Activated T-cell treated with anti-CD3 and anti-CD28 coated beads, Interleukin-2, amount 50 U/mL, for 72 hours (primary cell): ENCODE results near the gene NFATC2. TPM values are rescaled to one million over a fixed set of nuclear protein-coding genes. Genes with fewer than 3 reads are reported as not detected.

Experiments
- ATAC-seq, 2 donors: fragments of 150-1000 bp; cut with Tn5 transposase; replicated peaks in 1 of 2; 2 replicates each; pipeline ENCODE4 v1.10.0; 2021; ENCODE audit warnings: moderate library complexity in 2 of 2, mild to moderate bottlenecking in 1 of 2
- DNase-seq, 2 donors: peaks; one replicate each; pipeline ENCODE4 v3.0.0; 2021 to 2022; ENCODE audit warnings: mixed read lengths in 1 of 2
- H3K27ac Mint-ChIP-seq: one replicate; pipeline ENCODE4 v1.8.0; 2022; ENCODE audit warnings: mild to moderate bottlenecking, moderate library complexity, mixed read lengths
- H3K27me3 Mint-ChIP-seq: one replicate; pipeline ENCODE4 v1.8.0; 2022; ENCODE audit warnings: low read depth, mixed read lengths
- H3K36me3 Mint-ChIP-seq, 2 donors: one replicate each; pipeline ENCODE4 v1.8.0; 2022; ENCODE audit warnings: mixed read lengths in 2 of 2, mild to moderate bottlenecking in 1 of 2; ENCODE audit not compliant: insufficient read depth in 2 of 2
- H3K4me1 Mint-ChIP-seq: one replicate; pipeline ENCODE4 v1.8.0; 2022; ENCODE audit warnings: low read depth, mixed read lengths
- H3K4me3 Mint-ChIP-seq, 2 donors: one replicate each; pipeline ENCODE4 v1.8.0; 2022; ENCODE audit warnings: mild to moderate bottlenecking in 2 of 2, mixed read lengths in 2 of 2, moderate library complexity in 2 of 2
- H3K9me3 Mint-ChIP-seq, 2 donors: one replicate each; pipeline ENCODE4 v1.8.0; 2022; ENCODE audit warnings: mixed read lengths in 2 of 2
- total RNA-seq, 2 donors: library from RNA; stranded (reverse); gene quantifications; one replicate each; pipeline ENCODE4 v1.2.3, GENCODE V29; 2022

Gene NFATC2
- total RNA-seq, 2 donors from 2014 or later, result 29.4 to 39.9 TPM

DNA sequence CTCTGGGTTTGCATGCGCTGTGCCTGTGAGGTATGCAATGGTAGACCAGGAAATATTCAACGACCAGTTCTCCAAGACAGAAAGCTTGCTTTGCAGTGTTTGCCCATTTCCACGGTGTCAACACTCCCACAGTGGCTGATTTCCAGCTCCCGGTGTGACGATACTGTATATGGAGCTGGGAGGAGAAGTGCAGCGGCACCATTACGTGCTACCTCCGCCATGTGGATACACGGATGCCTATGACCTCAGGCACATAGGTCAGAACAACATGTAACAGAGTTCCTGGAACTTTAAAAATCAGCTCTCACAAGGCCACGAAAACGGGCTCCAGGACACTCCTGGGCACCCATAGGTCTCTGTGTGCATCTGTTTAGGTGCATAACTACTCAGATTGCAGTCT lies 51.1 kb downstream of the NFATC2 start:
- no peak for ATAC-seq
- DNase-seq, result no peak
- no peaks in the 10 kb centered on the region for H3K9me3 Mint-ChIP-seq
- H3K27me3 Mint-ChIP-seq, result no peaks in the 10 kb centered on the region
- peaks cover 12 to 32% of the 10 kb centered on the region in 2 donors for H3K36me3 Mint-ChIP-seq
- peaks cover 98% of the 10 kb centered on the region for H3K4me1 Mint-ChIP-seq
- H3K4me3 Mint-ChIP-seq, result no peak overlapping the region
- no peak overlapping the region for H3K27ac Mint-ChIP-seq

DNA sequence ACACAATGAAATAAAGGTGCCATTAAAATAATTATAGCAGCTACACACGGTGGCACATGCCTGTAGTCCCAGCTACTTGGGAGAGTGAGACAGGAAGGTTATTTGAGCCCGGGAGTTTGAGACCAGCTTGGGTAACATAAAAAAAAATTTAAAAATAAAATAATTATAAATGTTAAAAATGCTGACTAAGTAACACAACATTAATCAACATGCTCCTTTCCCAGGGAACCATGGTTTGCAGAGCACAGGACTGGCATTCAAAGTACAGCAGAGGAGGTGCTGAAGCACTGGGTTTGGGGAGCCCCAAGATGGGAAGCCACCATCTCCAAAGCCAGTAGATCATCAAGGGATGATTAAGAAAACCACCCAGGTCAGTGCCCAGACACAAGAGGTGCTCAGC lies 51.9 kb downstream of the NFATC2 start:
- Mint-ChIP-seq H3K4me1 (peaks cover 98% of the 10 kb centered on the region), H3K9me3 (no peaks in the 10 kb centered on the region), H3K36me3 (peaks cover 14 to 33% of the 10 kb centered on the region in 2 donors), H3K27me3 (no peaks in the 10 kb centered on the region), H3K27ac (peak overlapping the region; percentile 32), H3K4me3 (no peak overlapping the region)
- DNase-seq (no peak), ATAC-seq (no peak)

DNA sequence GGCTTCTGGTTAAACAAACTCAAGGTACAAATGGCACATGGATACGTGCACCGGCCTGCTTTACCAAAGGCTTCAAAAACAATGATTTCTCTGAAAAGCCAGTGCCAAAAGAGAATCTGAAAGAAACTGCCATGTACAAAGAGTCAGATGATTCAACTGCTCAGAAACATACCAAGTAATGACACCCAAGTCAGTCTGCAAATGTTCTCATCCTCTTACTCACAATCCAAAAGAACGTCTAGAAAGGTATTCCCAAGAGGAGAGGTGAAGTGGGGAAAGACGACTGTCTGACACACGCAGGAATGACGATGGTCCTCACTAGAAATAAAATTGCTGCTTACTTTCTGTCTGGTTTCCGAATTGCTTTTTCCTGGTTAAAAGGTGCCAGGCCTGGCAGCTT lies 52.9 kb downstream of the NFATC2 start:
- Mint-ChIP-seq H3K4me1 (peaks cover 98% of the 10 kb centered on the region), H3K9me3 (no peaks in the 10 kb centered on the region), H3K4me3 (no peak overlapping the region), H3K27me3 (no peaks in the 10 kb centered on the region), H3K36me3 (peaks cover 13 to 32% of the 10 kb centered on the region in 2 donors), H3K27ac (peak overlapping the region; percentile 0)
- ATAC-seq, result no peak
- DNase-seq, result no peak

DNA sequence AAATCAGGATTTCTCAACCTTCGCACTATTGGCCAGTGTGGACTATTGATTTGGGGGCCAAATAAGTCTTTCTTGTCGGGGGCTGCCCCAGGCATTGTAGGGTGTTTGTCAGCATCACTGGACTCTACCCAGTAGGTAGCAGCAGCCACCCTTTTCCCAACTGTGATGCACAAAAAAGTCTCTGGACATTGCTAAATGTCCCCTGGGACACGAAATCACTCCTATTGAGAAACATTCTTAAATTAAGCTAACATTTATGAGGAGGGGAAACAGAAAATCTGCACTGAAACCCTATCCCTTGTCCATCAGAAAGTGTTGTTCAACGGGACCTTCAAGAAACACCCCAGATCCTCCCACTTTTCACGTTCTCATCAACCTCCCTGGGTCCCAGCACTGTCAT lies 54.2 kb downstream of the NFATC2 start:
- H3K9me3 Mint-ChIP-seq, result no peaks in the 10 kb centered on the region
- H3K36me3 Mint-ChIP-seq, result peaks cover 17 to 37% of the 10 kb centered on the region in 2 donors
- peaks cover 98% of the 10 kb centered on the region for H3K4me1 Mint-ChIP-seq
- no peaks in the 10 kb centered on the region for H3K27me3 Mint-ChIP-seq
- peak overlapping the region in 1 of 2 donors; percentile 3 for H3K4me3 Mint-ChIP-seq
- DNase-seq (no peak), ATAC-seq (no peak)
- peak overlapping the region; percentile 52 for H3K27ac Mint-ChIP-seq

DNA sequence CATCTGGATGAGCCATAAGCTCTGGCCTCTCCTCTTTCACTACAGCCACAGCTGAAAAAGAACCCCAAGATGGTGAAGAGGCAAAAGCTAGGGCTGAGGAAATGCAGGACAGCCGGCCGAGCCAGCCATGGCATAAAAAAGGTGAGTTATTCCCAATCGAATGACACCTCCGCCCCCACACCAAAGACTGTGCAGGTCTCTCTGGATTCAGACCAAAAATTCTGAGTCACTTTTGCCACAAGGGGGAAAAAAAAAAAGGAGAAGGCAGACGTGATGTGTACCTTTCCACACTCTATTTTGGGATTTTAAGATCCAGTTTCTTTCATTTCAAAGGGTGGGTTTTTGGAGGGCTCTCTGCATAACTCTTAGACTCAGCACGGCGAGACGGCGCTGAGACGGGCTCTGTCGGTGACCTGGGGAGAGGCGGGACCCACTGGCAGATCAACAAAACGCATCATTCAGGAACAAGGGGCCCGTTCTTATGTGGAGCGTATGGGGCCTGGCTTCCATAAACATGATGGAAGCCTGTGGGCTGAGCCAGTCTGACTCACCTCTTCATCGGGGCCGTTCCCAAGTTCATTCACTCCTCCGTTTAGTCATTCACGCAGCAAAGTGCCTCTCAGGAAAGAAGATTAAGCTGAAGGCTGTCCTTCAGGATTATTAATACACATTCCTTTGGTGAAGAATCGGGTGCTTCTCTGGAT lies 54.8 kb downstream of the NFATC2 start:
- no peak overlapping the region for H3K4me3 Mint-ChIP-seq
- ATAC-seq (no peak), DNase-seq (no peak)
- no peaks in the 10 kb centered on the region for H3K27me3 Mint-ChIP-seq
- H3K4me1 Mint-ChIP-seq, result peaks cover 98% of the 10 kb centered on the region
- H3K27ac Mint-ChIP-seq, result no peak overlapping the region
- H3K9me3 Mint-ChIP-seq, result no peaks in the 10 kb centered on the region
- H3K36me3 Mint-ChIP-seq, result peaks cover 15 to 34% of the 10 kb centered on the region in 2 donors

DNA sequence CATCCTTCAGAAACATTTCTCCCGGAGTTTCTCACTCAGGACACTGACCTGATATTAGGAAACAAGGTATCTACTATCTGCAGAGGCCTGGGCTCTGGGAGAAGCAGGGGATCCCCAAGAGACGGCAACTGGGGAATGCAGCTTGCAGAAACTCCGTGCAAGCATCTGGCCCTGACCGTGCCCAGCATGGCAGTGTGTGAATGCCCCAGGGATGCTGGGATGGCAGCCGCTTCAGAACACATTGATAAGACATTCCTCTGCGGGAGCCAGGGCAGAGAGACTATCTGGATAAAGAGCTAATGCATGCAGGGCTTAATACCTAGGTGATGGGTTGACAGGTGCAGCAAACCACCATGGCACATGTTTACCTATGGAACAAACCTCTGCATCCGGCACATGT lies 55.4 kb downstream of the NFATC2 start:
- Mint-ChIP-seq H3K4me1 (peaks cover 98% of the 10 kb centered on the region), H3K4me3 (no peak overlapping the region), H3K9me3 (no peaks in the 10 kb centered on the region), H3K27me3 (no peaks in the 10 kb centered on the region), H3K27ac (no peak overlapping the region), H3K36me3 (peaks cover 15 to 34% of the 10 kb centered on the region in 2 donors)
- ATAC-seq (no peak), DNase-seq (no peak)

DNA sequence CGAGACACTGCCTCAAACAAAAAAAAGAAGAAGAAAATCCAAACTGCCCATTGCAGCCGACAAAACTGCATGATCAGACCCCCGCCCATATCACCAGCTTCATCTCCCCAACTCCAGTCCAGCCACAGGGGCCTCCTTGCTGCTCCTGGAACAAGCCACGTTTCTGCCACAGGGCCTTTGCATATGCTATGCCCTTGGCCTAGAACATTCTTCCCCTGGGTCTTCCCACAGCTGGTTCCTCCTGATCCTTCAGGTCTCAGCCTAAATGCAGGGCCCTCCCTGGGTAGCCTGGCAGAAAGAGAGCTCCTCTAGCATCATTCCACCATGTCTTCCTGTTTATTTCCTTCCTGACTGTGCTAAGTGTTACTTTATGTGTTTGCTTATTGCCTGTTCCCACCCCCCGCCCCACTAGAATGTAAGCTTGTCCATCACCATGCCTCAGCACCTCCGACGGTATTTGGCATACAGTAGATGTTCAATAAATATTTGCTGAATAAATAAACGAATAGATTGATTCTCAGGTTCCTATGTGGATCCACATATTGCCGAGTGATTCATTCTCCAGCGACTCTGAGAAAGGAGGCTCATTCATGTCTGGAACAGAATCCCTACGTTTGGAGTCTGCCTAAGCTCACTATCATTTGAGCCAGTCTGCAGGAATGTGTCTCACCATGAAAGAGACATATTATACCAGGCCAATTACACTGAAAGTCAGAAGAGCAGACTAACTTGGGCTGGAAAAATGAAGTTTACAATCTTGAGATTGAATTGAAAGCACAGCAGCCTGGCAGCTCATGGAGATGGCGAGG lies 56.1 kb downstream of the NFATC2 start:
- Mint-ChIP-seq H3K9me3 (no peaks in the 10 kb centered on the region), H3K4me1 (peaks cover 98% of the 10 kb centered on the region), H3K4me3 (no peak overlapping the region), H3K27me3 (no peaks in the 10 kb centered on the region), H3K36me3 (peaks cover 15 to 34% of the 10 kb centered on the region in 2 donors), H3K27ac (no peak overlapping the region)
- DNase-seq (no peak), ATAC-seq (no peak)

DNA sequence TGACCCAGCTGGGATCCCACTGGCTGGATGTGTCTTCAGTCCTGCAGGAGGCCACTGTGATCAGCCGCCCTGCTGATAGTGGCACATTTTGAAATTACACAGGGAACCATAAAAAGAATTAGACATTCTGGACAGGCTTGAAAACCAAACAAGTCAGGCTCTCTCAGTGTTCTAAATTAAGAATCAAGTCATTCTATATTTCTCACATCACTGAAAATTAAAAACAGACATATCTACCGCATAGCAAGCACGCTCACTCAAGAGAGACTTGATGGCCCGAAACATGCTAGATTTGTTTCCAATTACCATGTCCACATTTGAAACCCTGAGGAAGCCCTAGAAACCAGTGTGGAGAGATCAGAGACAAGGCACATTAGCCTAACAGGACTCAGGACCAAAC lies 57.7 kb downstream of the NFATC2 start:
- Mint-ChIP-seq H3K9me3 (no peaks in the 10 kb centered on the region), H3K4me1 (peaks cover 98% of the 10 kb centered on the region), H3K4me3 (no peak overlapping the region), H3K36me3 (peaks cover 15 to 31% of the 10 kb centered on the region in 2 donors), H3K27me3 (no peaks in the 10 kb centered on the region), H3K27ac (no peak overlapping the region)
- no peak for DNase-seq
- no peak for ATAC-seq

DNA sequence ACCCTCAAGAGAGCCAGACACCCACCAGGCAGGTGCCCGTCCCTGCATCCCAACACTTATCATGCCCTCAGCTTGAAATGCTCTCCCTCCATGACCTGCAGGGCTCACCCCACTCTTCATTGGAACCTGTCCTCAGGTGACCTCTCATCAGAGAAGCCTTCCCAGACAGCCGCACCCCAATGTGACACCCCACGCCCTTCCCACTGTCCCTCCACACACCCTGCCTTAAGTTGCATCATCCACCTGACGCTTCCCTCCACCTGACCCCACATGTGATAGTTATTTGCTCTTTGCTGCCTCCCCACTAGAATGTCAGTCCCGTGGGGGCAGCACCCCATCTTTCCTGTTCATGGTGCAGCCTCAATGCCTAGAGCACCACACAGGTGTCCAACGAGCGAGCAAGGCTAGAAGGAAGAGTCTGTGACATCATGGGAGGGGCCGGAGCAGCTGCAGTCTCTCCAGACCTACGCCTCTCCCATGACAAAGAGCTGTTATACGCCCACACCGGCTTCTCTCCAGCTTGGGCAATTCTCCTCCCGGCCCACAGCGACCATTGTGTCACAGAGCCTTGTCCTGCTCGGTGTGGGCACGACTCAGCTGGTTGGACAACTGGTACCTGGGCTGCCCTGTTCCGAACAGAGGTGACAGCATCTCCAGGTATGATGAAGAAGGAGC lies 58.2 kb downstream of the NFATC2 start:
- Mint-ChIP-seq H3K36me3 (peaks cover 15 to 26% of the 10 kb centered on the region in 2 donors), H3K27me3 (no peaks in the 10 kb centered on the region), H3K4me1 (peaks cover 98% of the 10 kb centered on the region), H3K27ac (peak overlapping the region; percentile 4), H3K9me3 (no peaks in the 10 kb centered on the region), H3K4me3 (peak overlapping the region in 1 of 2 donors; percentile 14)
- DNase-seq, result no peak
- no peak for ATAC-seq

DNA sequence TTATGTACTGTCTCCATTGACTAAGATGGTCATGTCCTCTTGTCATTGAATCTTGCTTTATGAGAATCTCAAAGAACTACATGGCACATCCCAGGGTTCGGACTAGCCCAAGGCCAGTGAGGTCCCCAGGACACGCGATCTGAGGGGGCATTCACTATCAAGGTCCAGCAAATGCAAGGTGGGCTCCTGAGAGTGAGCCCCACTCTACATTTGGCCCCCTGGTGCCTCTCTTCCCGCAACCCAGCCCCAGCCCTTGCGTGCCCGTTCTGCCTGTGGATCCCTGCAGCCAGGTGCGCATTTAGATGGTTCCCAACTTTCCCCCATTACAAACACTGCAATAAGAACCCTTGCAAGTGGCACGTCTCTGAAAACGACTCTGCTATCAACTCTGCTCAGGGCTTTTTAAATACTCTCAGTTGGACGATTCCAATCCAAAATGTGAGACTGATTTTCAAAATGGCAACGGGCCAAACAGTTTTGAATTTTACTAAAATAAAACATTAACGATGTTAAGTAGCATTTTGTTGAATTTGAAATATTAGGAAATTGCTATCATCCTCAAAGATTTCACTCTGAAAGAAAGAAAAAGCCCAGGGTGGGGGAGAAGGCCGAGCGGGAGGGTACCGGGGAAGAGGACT lies 59.6 kb downstream of the NFATC2 start:
- peaks cover 19 to 31% of the 10 kb centered on the region in 2 donors for H3K36me3 Mint-ChIP-seq
- DNase-seq (no peak), ATAC-seq (no peak)
- H3K27ac Mint-ChIP-seq, result no peak overlapping the region
- H3K4me3 Mint-ChIP-seq, result peak overlapping the region; percentile 1 to 18
- no peaks in the 10 kb centered on the region for H3K27me3 Mint-ChIP-seq
- H3K4me1 Mint-ChIP-seq, result peaks cover 100% of the 10 kb centered on the region
- no peaks in the 10 kb centered on the region for H3K9me3 Mint-ChIP-seq

DNA sequence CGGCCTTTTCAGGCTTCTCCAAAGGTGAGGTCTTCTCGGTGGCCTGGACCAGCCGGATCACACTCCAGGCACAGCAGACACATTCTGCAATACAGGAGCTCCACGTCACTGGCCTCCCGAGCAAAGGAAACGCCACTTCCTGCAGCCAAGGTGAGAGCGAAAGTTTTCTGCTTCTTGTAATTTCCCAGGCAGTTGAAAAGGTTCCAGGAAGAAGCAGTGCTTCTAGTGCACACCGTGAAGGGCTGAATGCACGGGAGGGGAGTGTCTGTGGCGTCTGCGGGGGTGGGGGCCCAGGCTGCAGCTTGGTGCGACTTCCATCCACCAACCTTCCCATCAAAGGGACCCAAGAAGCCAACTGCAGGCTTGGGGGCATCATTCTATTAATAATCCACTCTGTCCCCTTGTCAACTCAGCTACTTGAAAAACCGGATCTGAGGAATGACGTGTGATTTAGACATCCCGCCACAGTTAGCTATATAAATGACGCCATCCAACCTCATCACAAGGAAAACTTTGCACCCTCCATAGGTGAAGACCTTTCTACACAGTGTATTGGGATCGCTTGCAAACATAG lies 61.1 kb downstream of the NFATC2 start:
- ATAC-seq, result peak; percentile 5 to 14
- H3K27me3 Mint-ChIP-seq, result no peaks in the 10 kb centered on the region
- peak; percentile 38 to 44 for DNase-seq
- H3K4me3 Mint-ChIP-seq, result peak overlapping the region; percentile 77 to 79
- peaks cover 23 to 35% of the 10 kb centered on the region in 2 donors for H3K36me3 Mint-ChIP-seq
- H3K27ac Mint-ChIP-seq, result peak overlapping the region; percentile 41
- H3K9me3 Mint-ChIP-seq, result no peaks in the 10 kb centered on the region
- peaks cover 94% of the 10 kb centered on the region for H3K4me1 Mint-ChIP-seq

DNA sequence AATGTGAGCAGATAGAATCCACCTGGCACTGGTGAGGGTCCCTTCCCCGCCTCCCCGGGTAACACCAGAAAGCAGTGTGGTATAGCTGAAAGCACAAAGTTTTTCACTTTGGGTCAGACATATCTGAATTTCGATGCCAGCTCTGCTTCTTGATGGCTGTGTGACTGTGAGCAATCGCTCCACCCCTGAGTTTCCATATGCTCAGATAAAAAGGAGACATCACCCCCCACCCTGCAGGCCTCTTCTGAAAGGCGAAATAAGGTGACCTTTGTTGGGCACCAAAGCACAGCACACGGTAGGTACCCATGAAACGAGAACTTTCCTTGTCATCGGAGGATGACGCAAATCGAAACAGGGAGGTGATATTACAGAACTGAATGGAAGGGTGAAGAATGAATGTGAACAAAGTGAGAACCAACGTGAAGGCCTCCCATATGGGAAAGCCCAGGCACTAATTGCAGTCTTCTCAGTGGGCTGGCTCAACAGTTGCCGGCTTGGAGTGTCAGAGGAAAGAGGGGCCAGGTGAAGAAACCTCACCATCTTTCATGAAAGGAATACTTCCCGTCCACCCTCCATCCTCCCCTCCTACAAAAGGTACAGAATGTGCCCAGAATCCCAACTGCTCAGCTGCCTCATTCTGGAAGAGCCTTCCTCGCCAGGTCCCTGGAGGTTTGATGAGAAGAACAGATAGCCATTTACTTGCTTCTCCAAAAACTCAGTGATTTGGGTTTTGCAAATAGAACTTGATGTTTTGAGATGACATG lies 61.8 kb downstream of the NFATC2 start:
- peaks cover 94% of the 10 kb centered on the region for H3K4me1 Mint-ChIP-seq
- H3K27me3 Mint-ChIP-seq, result no peaks in the 10 kb centered on the region
- peaks cover 21 to 37% of the 10 kb centered on the region in 2 donors for H3K36me3 Mint-ChIP-seq
- H3K9me3 Mint-ChIP-seq, result no peaks in the 10 kb centered on the region
- peak; percentile 90 to 92 for ATAC-seq
- H3K27ac Mint-ChIP-seq, result peak overlapping the region; percentile 41
- H3K4me3 Mint-ChIP-seq, result peak overlapping the region; percentile 77 to 79
- DNase-seq, result peak; percentile 83 to 87
